GM12873 (cell line): Measurements from ENCODE around the gene EPS8L1.

Source experiments
- CTCF ChIP-seq: IDR thresholded peaks from 2 replicates; pipeline ENCODE4 v1.5.1; 2012; ENCODE audit warnings: low read depth, mild to moderate bottlenecking, moderate library complexity, low read length, control low read depth; ENCODE audit not compliant: insufficient read depth; ENCODE audit errors: missing control alignments

Gene EPS8L1

DNA sequence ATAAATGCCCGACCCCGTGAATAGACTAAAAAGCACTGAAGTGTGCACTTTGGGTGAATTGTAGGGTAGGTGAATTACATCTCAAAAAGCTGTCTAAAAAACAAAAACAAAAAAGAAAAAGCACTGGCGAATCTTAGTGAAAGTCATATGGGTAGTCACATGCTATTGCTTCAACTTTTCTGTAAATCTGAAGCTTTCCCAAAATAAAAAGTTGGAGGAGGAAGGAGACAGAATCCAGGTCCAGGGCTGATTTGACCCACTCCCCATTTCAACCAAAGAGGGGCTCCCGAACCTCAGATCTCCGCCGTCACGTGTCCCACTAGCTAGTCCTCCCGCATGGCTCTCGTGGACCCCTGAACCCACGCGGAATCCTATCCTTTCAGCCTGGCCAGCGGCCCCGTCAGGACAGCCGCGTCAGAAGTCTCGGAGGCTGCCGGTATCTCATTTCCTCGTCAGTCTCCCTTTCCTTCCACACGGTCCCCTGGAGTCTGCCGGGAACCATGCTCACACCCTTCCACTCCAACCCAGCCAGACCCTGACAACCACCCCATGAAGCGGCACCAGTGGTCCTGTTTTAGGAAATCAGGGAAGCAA is 35.7 kb downstream of the EPS8L1 start:
- TF ChIP-seq CTCF, result no peak

DNA sequence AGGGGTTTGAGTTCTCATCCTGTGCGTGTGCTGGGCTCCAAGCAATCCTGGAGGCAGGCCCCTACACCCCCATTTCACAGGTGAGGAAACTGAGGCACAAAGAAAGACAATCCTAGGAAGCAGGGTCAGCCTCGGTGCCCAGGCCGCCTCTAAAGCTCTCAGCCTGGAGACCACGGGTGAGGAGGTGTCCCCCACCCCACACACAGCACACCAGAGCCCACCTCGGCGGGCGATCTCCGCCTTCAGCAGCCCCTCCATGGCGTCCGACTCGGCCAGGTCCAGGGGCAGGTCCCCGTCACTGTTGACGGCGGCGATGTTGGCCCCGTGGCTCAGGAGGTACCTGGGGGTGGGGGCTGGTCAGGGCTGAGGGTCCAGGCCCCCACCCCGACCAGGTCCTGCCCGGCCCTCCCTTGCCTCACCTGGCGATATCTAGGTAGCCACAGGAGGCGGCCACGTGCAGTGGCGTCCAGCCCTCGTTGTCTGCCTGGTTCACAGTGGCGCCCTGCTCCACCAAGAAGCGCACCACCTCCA is 36.6 kb downstream of the EPS8L1 start:
- TF ChIP-seq CTCF, result no peak

DNA sequence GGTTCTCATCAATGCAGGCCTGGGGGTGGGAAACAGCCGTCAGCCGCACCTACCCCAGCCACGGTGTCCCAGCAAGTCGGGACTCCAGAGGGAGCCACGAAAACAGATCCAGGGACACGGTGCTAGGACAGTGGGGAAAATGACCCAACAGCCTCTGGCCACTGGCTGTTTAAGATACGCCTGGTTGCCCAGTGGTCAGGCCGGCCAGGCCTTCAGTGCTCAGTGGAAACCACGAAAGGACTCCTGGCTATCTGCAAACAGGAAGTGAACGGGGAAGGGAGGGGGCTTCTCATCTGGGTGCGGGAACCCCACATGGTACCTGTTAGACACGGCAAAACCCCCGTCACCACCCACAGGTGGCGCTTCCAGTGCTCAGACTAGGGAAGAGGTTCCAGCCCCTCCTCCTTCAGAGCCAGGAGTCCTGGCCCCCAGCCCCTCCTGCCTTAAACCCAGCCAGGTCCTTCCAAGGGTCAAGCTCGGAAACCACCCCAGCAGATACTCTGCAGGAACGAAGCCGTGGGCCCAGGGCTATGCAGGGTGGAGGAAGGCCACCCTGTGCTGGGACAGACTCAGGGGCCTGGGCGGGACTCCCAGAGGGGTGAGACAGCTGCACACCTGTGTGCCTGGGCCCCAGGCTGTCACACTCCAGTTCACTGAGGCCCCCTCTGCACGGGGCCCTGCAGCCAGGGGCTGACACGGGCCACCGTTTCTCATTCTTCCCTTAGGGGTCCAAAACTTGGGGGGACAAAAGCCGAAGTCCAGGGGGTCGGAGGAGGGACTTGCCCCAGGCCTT is 37.3 kb downstream of the EPS8L1 start:
- peak; percentile 20 for TF ChIP-seq CTCF

- TF ChIP-seq CTCF, result no peak
Measured at GRCh38 chr19:55113570-55114039, 37.9 kb downstream of the EPS8L1 start.

DNA sequence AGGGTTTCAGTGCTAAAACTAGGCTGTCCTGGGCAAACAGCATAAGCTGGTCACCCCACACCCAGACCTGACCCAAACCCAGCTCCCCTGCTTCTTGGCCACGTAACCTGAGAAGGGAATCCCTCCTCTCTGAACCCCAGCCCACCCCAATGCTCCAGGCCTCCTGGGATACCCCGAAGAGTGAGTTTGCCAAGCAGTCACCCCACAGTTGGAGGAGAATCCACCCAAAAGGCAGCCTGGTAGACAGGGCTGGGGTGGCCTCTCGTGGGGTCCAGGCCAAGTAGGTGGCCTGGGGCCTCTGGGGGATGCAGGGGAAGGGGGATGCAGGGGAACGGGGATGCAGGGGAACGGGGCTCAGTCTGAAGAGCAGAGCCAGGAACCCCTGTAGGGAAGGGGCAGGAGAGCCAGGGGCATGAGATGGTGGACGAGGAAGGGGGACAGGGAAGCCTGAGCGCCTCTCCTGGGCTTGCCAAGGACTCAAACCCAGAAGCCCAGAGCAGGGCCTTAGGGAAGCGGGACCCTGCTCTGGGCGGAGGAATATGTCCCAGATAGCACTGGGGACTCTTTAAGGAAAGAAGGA is 39.0 kb downstream of the EPS8L1 start:
- TF ChIP-seq CTCF, result no peak

DNA sequence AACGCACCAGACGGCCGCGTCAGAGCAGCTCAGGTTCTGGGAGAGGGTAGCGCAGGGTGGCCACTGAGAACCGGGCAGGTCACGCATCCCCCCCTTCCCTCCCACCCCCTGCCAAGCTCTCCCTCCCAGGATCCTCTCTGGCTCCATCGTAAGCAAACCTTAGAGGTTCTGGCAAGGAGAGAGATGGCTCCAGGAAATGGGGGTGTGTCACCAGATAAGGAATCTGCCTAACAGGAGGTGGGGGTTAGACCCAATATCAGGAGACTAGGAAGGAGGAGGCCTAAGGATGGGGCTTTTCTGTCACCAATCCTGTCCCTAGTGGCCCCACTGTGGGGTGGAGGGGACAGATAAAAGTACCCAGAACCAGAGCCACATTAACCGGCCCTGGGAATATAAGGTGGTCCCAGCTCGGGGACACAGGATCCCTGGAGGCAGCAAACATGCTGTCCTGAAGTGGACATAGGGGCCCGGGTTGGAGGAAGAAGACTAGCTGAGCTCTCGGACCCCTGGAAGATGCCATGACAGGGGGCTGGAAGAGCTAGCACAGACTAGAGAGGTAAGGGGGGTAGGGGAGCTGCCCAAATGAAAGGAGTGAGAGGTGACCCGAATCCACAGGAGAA is 39.9 kb downstream of the EPS8L1 start:
- TF ChIP-seq CTCF, result no peak
